Activated CD8-positive, alpha-beta memory T cell treated with anti-CD3 and anti-CD28 coated beads, Interleukin-2, amount 10 ng/mL, durations not matched to agents 7 days and 5 days (primary cell): ENCODE data around the gene PLXNB2. TPM values are rescaled to one million over a fixed set of nuclear protein-coding genes. Genes with fewer than 3 reads are reported as not detected.

Experiments used
- ATAC-seq: fragments of 150-1000 bp; cut with Tn5 transposase; one replicate; pipeline ENCODE4 v1.10.0; 2021; ENCODE audit warnings: moderate library complexity
- CTCF ChIA-PET: fragments of 350-600 bp; sonication (Branson Sonifier 250); formaldehyde crosslinking; loops from one replicate; lab custom pipeline; 2021; ENCODE audit warnings: antibody characterized with exemption; lab: Charles Lee
- DNase-seq: peaks from one replicate; pipeline ENCODE4 v3.0.0-alpha.2; 2020
- H3K27ac Mint-ChIP-seq: one replicate; pipeline ENCODE4 v1.8.0; 2021; ENCODE audit warnings: mild to moderate bottlenecking, mixed read lengths
- H3K27me3 Mint-ChIP-seq: one replicate; pipeline ENCODE4 v1.8.0; 2021; ENCODE audit warnings: mixed read lengths
- H3K36me3 Mint-ChIP-seq: one replicate; pipeline ENCODE4 v1.8.0; 2021; ENCODE audit warnings: mild to moderate bottlenecking, mixed read lengths
- H3K4me1 Mint-ChIP-seq: one replicate; pipeline ENCODE4 v1.8.0; 2021; ENCODE audit warnings: mixed read lengths
- H3K4me3 Mint-ChIP-seq: one replicate; pipeline ENCODE4 v1.8.0; 2021; ENCODE audit warnings: mild to moderate bottlenecking, moderate library complexity, mixed read lengths
- H3K9me3 Mint-ChIP-seq: one replicate; pipeline ENCODE4 v1.8.0; 2022; ENCODE audit warnings: low read depth, mixed read lengths
- total RNA-seq, 2 experiments: library from RNA; stranded (reverse); gene quantifications; one replicate each; pipeline ENCODE4 v1.2.3, GENCODE V29; 2021

The PLXNB2 gene
- total RNA-seq, 2 experiments from 2014 or later, result 23.4 to 26.6 TPM

GRCh38 chr22:50257041-50257440 is 50.4 kb downstream of the PLXNB2 start:
- H3K4me3 Mint-ChIP-seq, result no peak overlapping the region
- no peaks in the 10 kb centered on the region for H3K9me3 Mint-ChIP-seq
- H3K4me1 Mint-ChIP-seq, result peaks cover 2% of the 10 kb centered on the region
- H3K27ac Mint-ChIP-seq, result no peak overlapping the region
- DNase-seq (no peak), ATAC-seq (no peak)
- CTCF ChIA-PET, result no interaction called here
- no peaks in the 10 kb centered on the region for H3K36me3 Mint-ChIP-seq
- peaks cover 1% of the 10 kb centered on the region for H3K27me3 Mint-ChIP-seq

GRCh38 chr22:50256258-50256862 is 51.1 kb downstream of the PLXNB2 start:
- H3K4me3 Mint-ChIP-seq, result no peak overlapping the region
- no peak overlapping the region for H3K27ac Mint-ChIP-seq
- ATAC-seq, result no peak
- H3K4me1 Mint-ChIP-seq, result no peaks in the 10 kb centered on the region
- H3K36me3 Mint-ChIP-seq, result no peaks in the 10 kb centered on the region
- CTCF ChIA-PET, result interaction anchor here (1.4 kb wide), 1 partner anchor 9 kb away, joined by 3 read pairs; no protein-coding TSS in a partner anchor
- no peaks in the 10 kb centered on the region for H3K27me3 Mint-ChIP-seq
- no peaks in the 10 kb centered on the region for H3K9me3 Mint-ChIP-seq
- DNase-seq, result no peak

- DNase-seq, result no peak
- Mint-ChIP-seq H3K9me3 (no peaks in the 10 kb centered on the region), H3K27me3 (no peaks in the 10 kb centered on the region), H3K36me3 (no peaks in the 10 kb centered on the region), H3K4me3 (no peak overlapping the region), H3K27ac (no peak overlapping the region), H3K4me1 (peaks cover 2% of the 10 kb centered on the region)
- CTCF ChIA-PET, result interaction anchor here (1.4 kb wide), 1 partner anchor 8 kb away, joined by 3 read pairs; no protein-coding TSS in a partner anchor
- ATAC-seq, result no peak
Observed at GRCh38 chr22:50255607-50256006, 51.8 kb downstream of the PLXNB2 start.

GRCh38 chr22:50255099-50255498 is 52.3 kb downstream of the PLXNB2 start:
- Mint-ChIP-seq H3K4me1 (peaks cover 5% of the 10 kb centered on the region), H3K27ac (no peak overlapping the region), H3K9me3 (no peaks in the 10 kb centered on the region), H3K27me3 (no peaks in the 10 kb centered on the region), H3K4me3 (no peak overlapping the region), H3K36me3 (no peaks in the 10 kb centered on the region)
- CTCF ChIA-PET, result no interaction called here
- no peak for DNase-seq
- no peak for ATAC-seq

GRCh38 chr22:50253941-50254340 is 53.5 kb downstream of the PLXNB2 start:
- CTCF ChIA-PET, result interaction anchor here (3.7 kb wide), 1 partner anchor 88 kb away, joined by 42 read pairs; no protein-coding TSS in a partner anchor
- H3K4me3 Mint-ChIP-seq, result no peak overlapping the region
- no peaks in the 10 kb centered on the region for H3K9me3 Mint-ChIP-seq
- no peaks in the 10 kb centered on the region for H3K36me3 Mint-ChIP-seq
- DNase-seq, result no peak
- H3K27ac Mint-ChIP-seq, result no peak overlapping the region
- ATAC-seq, result no peak
- H3K4me1 Mint-ChIP-seq, result peaks cover 10% of the 10 kb centered on the region
- no peaks in the 10 kb centered on the region for H3K27me3 Mint-ChIP-seq

- peaks cover 10% of the 10 kb centered on the region for H3K4me1 Mint-ChIP-seq
- CTCF ChIA-PET, result interaction anchor here (0.5 to 3.7 kb wide), 14 partner anchors 9 to 368 kb away, joined by 3 to 42 read pairs (median 6); partner anchors contain the start of genes DENND6B and SCO2
- no peaks in the 10 kb centered on the region for H3K27me3 Mint-ChIP-seq
- DNase-seq (no peak), ATAC-seq (no peak)
- H3K36me3 Mint-ChIP-seq, result no peaks in the 10 kb centered on the region
- no peak overlapping the region for H3K4me3 Mint-ChIP-seq
- no peaks in the 10 kb centered on the region for H3K9me3 Mint-ChIP-seq
- H3K27ac Mint-ChIP-seq, result no peak overlapping the region
Observed at GRCh38 chr22:50253046-50253915, 54.2 kb downstream of the PLXNB2 start.

GRCh38 chr22:50252082-50253045 is 55.1 kb downstream of the PLXNB2 start:
- CTCF ChIA-PET, result interaction anchor here (0.5 to 3.7 kb wide), 21 partner anchors 8 to 369 kb away, joined by 3 to 42 read pairs (median 5); partner anchors contain the start of genes DENND6B and SCO2
- ATAC-seq (peak; percentile 41), DNase-seq (peak; percentile 84)
- peaks cover 4% of the 10 kb centered on the region for H3K36me3 Mint-ChIP-seq
- H3K4me1 Mint-ChIP-seq, result peaks cover 17% of the 10 kb centered on the region
- no peak overlapping the region for H3K27ac Mint-ChIP-seq
- H3K9me3 Mint-ChIP-seq, result no peaks in the 10 kb centered on the region
- no peak overlapping the region for H3K4me3 Mint-ChIP-seq
- H3K27me3 Mint-ChIP-seq, result no peaks in the 10 kb centered on the region

GRCh38 chr22:50251477-50252081 is 55.9 kb downstream of the PLXNB2 start:
- Mint-ChIP-seq H3K27ac (no peak overlapping the region), H3K4me3 (no peak overlapping the region), H3K4me1 (peaks cover 20% of the 10 kb centered on the region), H3K9me3 (no peaks in the 10 kb centered on the region), H3K27me3 (no peaks in the 10 kb centered on the region), H3K36me3 (peaks cover 7% of the 10 kb centered on the region)
- CTCF ChIA-PET, result interaction anchor here (0.7 to 3.7 kb wide), 20 partner anchors 10 to 369 kb away, joined by 3 to 42 read pairs (median 6); partner anchors contain the start of genes DENND6B, MAPK12, SCO2 and SYCE3
- ATAC-seq (no peak), DNase-seq (peak; percentile 43)

GRCh38 chr22:50250555-50251476 is 56.6 kb downstream of the PLXNB2 start, which contains the start of gene HDAC10:
Gene HDAC10 (minus strand): TSS chr22:50251265. CDS start chr22:50251032, 233 bp downstream.
- CTCF ChIA-PET, result interaction anchor here (0.7 to 3.7 kb wide), 20 partner anchors 9 to 370 kb away, joined by 3 to 42 read pairs (median 6); partner anchors contain the start of genes DENND6B, MAPK12, SCO2 and SYCE3
- H3K27ac Mint-ChIP-seq, result peak within 1 kb of the TSS; percentile 85
- H3K4me3 Mint-ChIP-seq, result peak within 1 kb of the TSS; percentile 84
- peak; percentile 88 for ATAC-seq
- peak; percentile 92 for DNase-seq
- peaks cover 7% of the 10 kb centered on the region for H3K36me3 Mint-ChIP-seq
- H3K9me3 Mint-ChIP-seq, result no peaks in the 10 kb centered on the region
- H3K4me1 Mint-ChIP-seq, result peaks cover 27% of the 10 kb centered on the region
- no peaks in the 10 kb centered on the region for H3K27me3 Mint-ChIP-seq

- ATAC-seq, result no peak
- H3K27me3 Mint-ChIP-seq, result no peaks in the 10 kb centered on the region
- H3K9me3 Mint-ChIP-seq, result no peaks in the 10 kb centered on the region
- H3K36me3 Mint-ChIP-seq, result peaks cover 7% of the 10 kb centered on the region
- peak overlapping the region; percentile 84 for H3K4me3 Mint-ChIP-seq
- peaks cover 27% of the 10 kb centered on the region for H3K4me1 Mint-ChIP-seq
- H3K27ac Mint-ChIP-seq, result peak overlapping the region; percentile 85
- CTCF ChIA-PET, result interaction anchor here (1.3 to 3.7 kb wide), 13 partner anchors 9 to 371 kb away, joined by 4 to 42 read pairs (median 13); partner anchors contain the start of genes DENND6B, MAPK12 and SCO2
- DNase-seq, result no peak
Observed at GRCh38 chr22:50250249-50250554, 57.2 kb downstream of the PLXNB2 start.
